ENCODE data around the gene MZF1.

GRCh38 chr19:58518256-58519086 is 54.7 kb downstream of the MZF1 start:
- TF ChIP-seq, protein P1, sequence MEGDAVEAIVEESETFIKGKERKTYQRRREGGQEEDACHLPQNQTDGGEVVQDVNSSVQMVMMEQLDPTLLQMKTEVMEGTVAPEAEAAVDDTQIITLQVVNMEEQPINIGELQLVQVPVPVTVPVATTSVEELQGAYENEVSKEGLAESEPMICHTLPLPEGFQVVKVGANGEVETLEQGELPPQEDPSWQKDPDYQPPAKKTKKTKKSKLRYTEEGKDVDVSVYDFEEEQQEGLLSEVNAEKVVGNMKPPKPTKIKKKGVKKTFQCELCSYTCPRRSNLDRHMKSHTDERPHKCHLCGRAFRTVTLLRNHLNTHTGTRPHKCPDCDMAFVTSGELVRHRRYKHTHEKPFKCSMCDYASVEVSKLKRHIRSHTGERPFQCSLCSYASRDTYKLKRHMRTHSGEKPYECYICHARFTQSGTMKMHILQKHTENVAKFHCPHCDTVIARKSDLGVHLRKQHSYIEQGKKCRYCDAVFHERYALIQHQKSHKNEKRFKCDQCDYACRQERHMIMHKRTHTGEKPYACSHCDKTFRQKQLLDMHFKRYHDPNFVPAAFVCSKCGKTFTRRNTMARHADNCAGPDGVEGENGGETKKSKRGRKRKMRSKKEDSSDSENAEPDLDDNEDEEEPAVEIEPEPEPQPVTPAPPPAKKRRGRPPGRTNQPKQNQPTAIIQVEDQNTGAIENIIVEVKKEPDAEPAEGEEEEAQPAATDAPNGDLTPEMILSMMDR (IDR thresholded peaks at IDR 0.05) = peak in 2 of 6 experiments; percentile 53 to 69
- no peak for TF ChIP-seq POLR2A (IDR thresholded peaks at IDR 0.05)

All from adrenal gland (tissue), 5 donors.